GM12878 (cell line): Measurements from ENCODE around the gene APEX1. TPM values are rescaled to one million over a fixed set of nuclear protein-coding genes. Genes with fewer than 3 reads are reported as not detected.

Source experiments
- CHD1 ChIP-seq: IDR thresholded peaks from 2 replicates; pipeline ENCODE4 v1.6.1; 2012; ENCODE audit warnings: low read depth, low read length, improper control_type of control experiment
- ESRRA ChIP-seq: IDR thresholded peaks from 2 replicates; pipeline ENCODE4 v1.6.1; 2012; ENCODE audit warnings: mild to moderate bottlenecking, low read length, improper control_type of control experiment
- FOXM1 ChIP-seq: IDR thresholded peaks from 2 replicates; pipeline ENCODE4 v1.6.1; 2012; ENCODE audit warnings: low read depth, mild to moderate bottlenecking, inconsistent platforms, low read length, moderate library complexity
- KDM1A ChIP-seq: fragments of 200-600 bp; sonication (generic); IDR thresholded peaks from 2 replicates; pipeline ENCODE4 v1.6.1; 2016; ENCODE audit warnings: borderline replicate concordance
- NRF1 ChIP-seq: conservative IDR thresholded peaks from 2 replicates; pipeline ENCODE4 v1.6.1; 2011; ENCODE audit warnings: mild to moderate bottlenecking, low read depth, low read length, improper control_type of control experiment
- SP1 ChIP-seq: IDR thresholded peaks from one replicate; pipeline ENCODE4 v1.6.1; 2011; ENCODE audit warnings: low read depth, low read length
- TAF1 ChIP-seq: IDR thresholded peaks from 2 replicates; pipeline ENCODE4 v1.6.1; 2011; ENCODE audit warnings: mild to moderate bottlenecking, low read depth, low read length, borderline replicate concordance
- TCF7 ChIP-seq: IDR thresholded peaks from 2 replicates; pipeline ENCODE4 v1.6.1; 2014; ENCODE audit warnings: antibody characterized with exemption, borderline replicate concordance
- ZBED1 ChIP-seq: IDR thresholded peaks from 2 replicates; pipeline ENCODE4 v1.6.1; 2016; ENCODE audit warnings: borderline replicate concordance
- polyA plus RNA-seq, 11 experiments: library from polyadenylated mRNA; depleted of rRNA in 4 of 11; unstranded in 6 of 11; stranded (reverse) in 5 of 11; fragments of >200 nt; fragmentation: Nextera tagmentation in 4 of 11; fragmentation: Illumina TruSeq in 1 of 11; extraction: Ambion mirVana in 4 of 11; extraction: Trizol in 1 of 11; gene quantifications; 1 replicate in 1 of 11; 2 replicates in 10 of 11; pipeline versions ENCODE4 v1.2.1 to v1.2.3, GENCODE V29; 2011 to 2016; ENCODE audit warnings: inconsistent platforms in 2 of 11, missing spikeins in 2 of 11, low read depth in 1 of 11
- total RNA-seq, 4 experiments: library from RNA; depleted of rRNA in 3 of 4; stranded (reverse); fragments of >200 nt in 3 of 4; fragmentation: Illumina TruSeq in 1 of 4; extraction: Trizol in 1 of 4; gene quantifications; 2 replicates each; pipeline versions ENCODE4 v1.2.1 to v1.2.3, GENCODE V29; 2013 to 2021
- TF ChIP-seq, protein P1 (sequence below): fragments of 450-650 bp; formaldehyde crosslinking; IDR thresholded peaks from 2 replicates; pipeline ENCODE4 v1.4.0; 2020; ENCODE audit warnings: mild to moderate bottlenecking, moderate library complexity
- TF ChIP-seq, protein P2 (sequence below): fragments of 450-650 bp; IDR thresholded peaks from 2 replicates; pipeline ENCODE4 v1.6.1; 2017; ENCODE audit warnings: borderline replicate concordance
- TF ChIP-seq, protein P3 (sequence below): fragments of 450-650 bp; formaldehyde crosslinking; IDR thresholded peaks from 2 replicates; pipeline ENCODE4 v1.5.0; 2022; ENCODE audit warnings: mild to moderate bottlenecking, missing genetic modification characterization
- TF ChIP-seq, protein P4 (sequence below): fragments of 450-650 bp; IDR thresholded peaks from 2 replicates; pipeline ENCODE4 v1.6.1; 2018; ENCODE audit warnings: borderline replicate concordance, mild to moderate bottlenecking; ENCODE audit not compliant: partially characterized antibody
- TF ChIP-seq, protein P5 (sequence below): IDR thresholded peaks from 2 replicates; pipeline ENCODE4 v1.6.1; 2011; ENCODE audit warnings: low read depth, low read length, improper control_type of control experiment, borderline replicate concordance
- TF ChIP-seq, protein P6 (sequence below): fragments of 150-350 bp; IDR thresholded peaks from 2 replicates; pipeline ENCODE4 v1.6.1; 2014; ENCODE audit warnings: mild to moderate bottlenecking, low read depth, low read length

Gene APEX1
- total and polyA plus RNA-seq, 10 of the 15 experiments (the other 5 are each of a cell fraction or from before 2014, with no cell fraction given), result 115 to 407 (median 300) TPM

DNA sequence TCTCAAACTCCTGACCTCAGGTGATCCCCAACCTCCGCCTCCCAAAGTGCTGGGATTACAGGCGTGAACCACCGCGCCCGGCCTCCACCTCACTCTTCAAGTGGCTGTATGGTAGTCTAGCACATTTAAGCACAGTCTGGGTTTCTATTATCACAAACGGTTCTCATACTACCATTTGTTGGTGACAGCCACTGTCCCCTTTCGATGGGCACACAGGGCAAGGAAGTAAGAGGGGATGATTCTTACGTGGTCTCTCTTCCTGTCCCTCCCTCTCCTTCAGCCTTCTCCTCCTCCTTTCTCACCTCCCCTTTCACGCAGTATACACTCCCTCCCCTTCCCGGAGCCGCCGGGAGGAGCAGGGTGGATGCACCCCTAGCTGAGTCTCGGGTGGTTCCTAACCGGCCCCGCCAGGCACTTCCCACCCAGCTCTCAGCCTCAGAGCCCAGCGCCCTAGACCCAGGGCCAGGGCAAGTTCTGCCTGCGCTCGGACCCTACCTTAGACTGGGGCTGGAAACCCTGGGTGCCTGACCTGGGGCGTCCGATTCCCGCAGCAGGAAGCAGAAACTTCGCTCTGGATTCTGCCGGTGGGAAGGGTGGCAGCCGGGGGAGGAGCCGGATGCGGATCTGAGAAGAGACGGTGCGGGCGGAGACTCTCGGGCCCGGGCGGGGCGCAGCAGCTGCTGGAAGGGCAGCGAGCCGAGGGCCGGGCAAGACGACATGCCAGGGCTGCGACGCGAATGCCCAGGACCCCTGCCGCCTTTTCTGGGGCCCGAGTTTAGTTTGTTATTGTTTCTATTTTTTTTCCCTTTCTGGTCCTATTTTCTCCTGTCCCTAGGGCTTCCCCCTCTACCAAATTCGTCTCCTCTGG is 41.9 kb upstream of the APEX1 start, which contains the start of gene TEP1 (continued):
- TF ChIP-seq SP1 (no peak), TAF1 (peak; percentile 57; the same call in 1 of the 2 replicates), TCF7 (no peak), KDM1A (no peak), FOXM1 (no peak), NRF1 (no peak), CHD1 (no peak), ESRRA (0 out of 2 replicates have a peak, but pooled peaks have one; percentile 18), ZBED1 (no peak)
- TF ChIP-seq, protein P1, sequence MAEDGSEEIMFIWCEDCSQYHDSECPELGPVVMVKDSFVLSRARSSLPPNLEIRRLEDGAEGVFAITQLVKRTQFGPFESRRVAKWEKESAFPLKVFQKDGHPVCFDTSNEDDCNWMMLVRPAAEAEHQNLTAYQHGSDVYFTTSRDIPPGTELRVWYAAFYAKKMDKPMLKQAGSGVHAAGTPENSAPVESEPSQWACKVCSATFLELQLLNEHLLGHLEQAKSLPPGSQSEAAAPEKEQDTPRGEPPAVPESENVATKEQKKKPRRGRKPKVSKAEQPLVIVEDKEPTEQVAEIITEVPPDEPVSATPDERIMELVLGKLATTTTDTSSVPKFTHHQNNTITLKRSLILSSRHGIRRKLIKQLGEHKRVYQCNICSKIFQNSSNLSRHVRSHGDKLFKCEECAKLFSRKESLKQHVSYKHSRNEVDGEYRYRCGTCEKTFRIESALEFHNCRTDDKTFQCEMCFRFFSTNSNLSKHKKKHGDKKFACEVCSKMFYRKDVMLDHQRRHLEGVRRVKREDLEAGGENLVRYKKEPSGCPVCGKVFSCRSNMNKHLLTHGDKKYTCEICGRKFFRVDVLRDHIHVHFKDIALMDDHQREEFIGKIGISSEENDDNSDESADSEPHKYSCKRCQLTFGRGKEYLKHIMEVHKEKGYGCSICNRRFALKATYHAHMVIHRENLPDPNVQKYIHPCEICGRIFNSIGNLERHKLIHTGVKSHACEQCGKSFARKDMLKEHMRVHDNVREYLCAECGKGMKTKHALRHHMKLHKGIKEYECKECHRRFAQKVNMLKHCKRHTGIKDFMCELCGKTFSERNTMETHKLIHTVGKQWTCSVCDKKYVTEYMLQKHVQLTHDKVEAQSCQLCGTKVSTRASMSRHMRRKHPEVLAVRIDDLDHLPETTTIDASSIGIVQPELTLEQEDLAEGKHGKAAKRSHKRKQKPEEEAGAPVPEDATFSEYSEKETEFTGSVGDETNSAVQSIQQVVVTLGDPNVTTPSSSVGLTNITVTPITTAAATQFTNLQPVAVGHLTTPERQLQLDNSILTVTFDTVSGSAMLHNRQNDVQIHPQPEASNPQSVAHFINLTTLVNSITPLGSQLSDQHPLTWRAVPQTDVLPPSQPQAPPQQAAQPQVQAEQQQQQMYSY (CRISPR knock-in tag), result no peak
- TF ChIP-seq, protein P2, sequence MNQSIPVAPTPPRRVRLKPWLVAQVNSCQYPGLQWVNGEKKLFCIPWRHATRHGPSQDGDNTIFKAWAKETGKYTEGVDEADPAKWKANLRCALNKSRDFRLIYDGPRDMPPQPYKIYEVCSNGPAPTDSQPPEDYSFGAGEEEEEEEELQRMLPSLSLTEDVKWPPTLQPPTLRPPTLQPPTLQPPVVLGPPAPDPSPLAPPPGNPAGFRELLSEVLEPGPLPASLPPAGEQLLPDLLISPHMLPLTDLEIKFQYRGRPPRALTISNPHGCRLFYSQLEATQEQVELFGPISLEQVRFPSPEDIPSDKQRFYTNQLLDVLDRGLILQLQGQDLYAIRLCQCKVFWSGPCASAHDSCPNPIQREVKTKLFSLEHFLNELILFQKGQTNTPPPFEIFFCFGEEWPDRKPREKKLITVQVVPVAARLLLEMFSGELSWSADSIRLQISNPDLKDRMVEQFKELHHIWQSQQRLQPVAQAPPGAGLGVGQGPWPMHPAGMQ, result no peak
- TF ChIP-seq, protein P3, sequence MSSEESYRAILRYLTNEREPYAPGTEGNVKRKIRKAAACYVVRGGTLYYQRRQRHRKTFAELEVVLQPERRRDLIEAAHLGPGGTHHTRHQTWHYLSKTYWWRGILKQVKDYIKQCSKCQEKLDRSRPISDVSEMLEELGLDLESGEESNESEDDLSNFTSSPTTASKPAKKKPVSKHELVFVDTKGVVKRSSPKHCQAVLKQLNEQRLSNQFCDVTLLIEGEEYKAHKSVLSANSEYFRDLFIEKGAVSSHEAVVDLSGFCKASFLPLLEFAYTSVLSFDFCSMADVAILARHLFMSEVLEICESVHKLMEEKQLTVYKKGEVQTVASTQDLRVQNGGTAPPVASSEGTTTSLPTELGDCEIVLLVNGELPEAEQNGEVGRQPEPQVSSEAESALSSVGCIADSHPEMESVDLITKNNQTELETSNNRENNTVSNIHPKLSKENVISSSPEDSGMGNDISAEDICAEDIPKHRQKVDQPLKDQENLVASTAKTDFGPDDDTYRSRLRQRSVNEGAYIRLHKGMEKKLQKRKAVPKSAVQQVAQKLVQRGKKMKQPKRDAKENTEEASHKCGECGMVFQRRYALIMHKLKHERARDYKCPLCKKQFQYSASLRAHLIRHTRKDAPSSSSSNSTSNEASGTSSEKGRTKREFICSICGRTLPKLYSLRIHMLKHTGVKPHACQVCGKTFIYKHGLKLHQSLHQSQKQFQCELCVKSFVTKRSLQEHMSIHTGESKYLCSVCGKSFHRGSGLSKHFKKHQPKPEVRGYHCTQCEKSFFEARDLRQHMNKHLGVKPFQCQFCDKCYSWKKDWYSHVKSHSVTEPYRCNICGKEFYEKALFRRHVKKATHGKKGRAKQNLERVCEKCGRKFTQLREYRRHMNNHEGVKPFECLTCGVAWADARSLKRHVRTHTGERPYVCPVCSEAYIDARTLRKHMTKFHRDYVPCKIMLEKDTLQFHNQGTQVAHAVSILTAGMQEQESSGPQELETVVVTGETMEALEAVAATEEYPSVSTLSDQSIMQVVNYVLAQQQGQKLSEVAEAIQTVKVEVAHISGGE, result no peak
- TF ChIP-seq, protein P4, sequence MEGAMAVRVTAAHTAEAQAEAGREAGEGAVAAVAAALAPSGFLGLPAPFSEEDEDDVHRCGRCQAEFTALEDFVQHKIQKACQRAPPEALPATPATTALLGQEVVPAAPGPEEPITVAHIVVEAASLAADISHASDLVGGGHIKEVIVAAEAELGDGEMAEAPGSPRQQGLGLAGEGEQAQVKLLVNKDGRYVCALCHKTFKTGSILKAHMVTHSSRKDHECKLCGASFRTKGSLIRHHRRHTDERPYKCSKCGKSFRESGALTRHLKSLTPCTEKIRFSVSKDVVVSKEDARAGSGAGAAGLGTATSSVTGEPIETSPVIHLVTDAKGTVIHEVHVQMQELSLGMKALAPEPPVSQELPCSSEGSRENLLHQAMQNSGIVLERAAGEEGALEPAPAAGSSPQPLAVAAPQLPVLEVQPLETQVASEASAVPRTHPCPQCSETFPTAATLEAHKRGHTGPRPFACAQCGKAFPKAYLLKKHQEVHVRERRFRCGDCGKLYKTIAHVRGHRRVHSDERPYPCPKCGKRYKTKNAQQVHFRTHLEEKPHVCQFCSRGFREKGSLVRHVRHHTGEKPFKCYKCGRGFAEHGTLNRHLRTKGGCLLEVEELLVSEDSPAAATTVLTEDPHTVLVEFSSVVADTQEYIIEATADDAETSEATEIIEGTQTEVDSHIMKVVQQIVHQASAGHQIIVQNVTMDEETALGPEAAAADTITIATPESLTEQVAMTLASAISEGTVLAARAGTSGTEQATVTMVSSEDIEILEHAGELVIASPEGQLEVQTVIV, result no peak
- TF ChIP-seq, protein P5, sequence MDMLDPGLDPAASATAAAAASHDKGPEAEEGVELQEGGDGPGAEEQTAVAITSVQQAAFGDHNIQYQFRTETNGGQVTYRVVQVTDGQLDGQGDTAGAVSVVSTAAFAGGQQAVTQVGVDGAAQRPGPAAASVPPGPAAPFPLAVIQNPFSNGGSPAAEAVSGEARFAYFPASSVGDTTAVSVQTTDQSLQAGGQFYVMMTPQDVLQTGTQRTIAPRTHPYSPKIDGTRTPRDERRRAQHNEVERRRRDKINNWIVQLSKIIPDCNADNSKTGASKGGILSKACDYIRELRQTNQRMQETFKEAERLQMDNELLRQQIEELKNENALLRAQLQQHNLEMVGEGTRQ, result no peak
- TF ChIP-seq, protein P6, sequence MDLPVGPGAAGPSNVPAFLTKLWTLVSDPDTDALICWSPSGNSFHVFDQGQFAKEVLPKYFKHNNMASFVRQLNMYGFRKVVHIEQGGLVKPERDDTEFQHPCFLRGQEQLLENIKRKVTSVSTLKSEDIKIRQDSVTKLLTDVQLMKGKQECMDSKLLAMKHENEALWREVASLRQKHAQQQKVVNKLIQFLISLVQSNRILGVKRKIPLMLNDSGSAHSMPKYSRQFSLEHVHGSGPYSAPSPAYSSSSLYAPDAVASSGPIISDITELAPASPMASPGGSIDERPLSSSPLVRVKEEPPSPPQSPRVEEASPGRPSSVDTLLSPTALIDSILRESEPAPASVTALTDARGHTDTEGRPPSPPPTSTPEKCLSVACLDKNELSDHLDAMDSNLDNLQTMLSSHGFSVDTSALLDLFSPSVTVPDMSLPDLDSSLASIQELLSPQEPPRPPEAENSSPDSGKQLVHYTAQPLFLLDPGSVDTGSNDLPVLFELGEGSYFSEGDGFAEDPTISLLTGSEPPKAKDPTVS, result no peak
